AG04449 (cell line): Measurements from ENCODE around the gene PCYT1A.
A peak's percentile ranks its signal among the peaks of the same experiment; 100 is the strongest.
"Not testable (repeated sequence)": the region's sequence is repeated elsewhere in the genome, so short reads cannot be mapped to it uniquely, and the experiment has no call there.

Source experiments
- CTCF ChIA-PET: fragments of 350-600 bp; formaldehyde crosslinking; extraction: SDS; loops from one replicate; lab custom pipeline; 2021; ENCODE audit warnings: antibody characterized with exemption; lab: Yijun Ruan, JAX
- POLR2A ChIA-PET: fragments of 400-600, 350-600 bp; formaldehyde crosslinking; extraction: SDS; loops from one replicate; lab custom pipeline; 2020; ENCODE audit warnings: antibody characterized with exemption, inconsistent platforms; lab: Yijun Ruan, JAX
- DNase-seq: peaks from one replicate; pipeline ENCODE4 v3.0.0-alpha.2; 2010; ENCODE audit warnings: low read depth, low spot score
- H3K4me3 ChIP-seq: 2 replicates; pipeline ENCODE4 v1.5.1; 2011; ENCODE audit warnings: low read depth, mild to moderate bottlenecking, control low read depth, low read length
- TF ChIP-seq, protein P1 (sequence below): IDR thresholded peaks from one replicate; pipeline ENCODE4 v1.5.1; 2011; ENCODE audit warnings: mild to moderate bottlenecking, moderate library complexity, low read length, control low read depth, inconsistent platforms; ENCODE audit not compliant: insufficient read depth; ENCODE audit errors: missing control alignments

PCYT1A gene

GRCh38 chr3:196207159-196207832, 80.2 kb downstream of the PCYT1A start:
- DNase-seq = no peak
- peak overlapping the region; percentile 49 for H3K4me3 ChIP-seq
- TF ChIP-seq, protein P1, sequence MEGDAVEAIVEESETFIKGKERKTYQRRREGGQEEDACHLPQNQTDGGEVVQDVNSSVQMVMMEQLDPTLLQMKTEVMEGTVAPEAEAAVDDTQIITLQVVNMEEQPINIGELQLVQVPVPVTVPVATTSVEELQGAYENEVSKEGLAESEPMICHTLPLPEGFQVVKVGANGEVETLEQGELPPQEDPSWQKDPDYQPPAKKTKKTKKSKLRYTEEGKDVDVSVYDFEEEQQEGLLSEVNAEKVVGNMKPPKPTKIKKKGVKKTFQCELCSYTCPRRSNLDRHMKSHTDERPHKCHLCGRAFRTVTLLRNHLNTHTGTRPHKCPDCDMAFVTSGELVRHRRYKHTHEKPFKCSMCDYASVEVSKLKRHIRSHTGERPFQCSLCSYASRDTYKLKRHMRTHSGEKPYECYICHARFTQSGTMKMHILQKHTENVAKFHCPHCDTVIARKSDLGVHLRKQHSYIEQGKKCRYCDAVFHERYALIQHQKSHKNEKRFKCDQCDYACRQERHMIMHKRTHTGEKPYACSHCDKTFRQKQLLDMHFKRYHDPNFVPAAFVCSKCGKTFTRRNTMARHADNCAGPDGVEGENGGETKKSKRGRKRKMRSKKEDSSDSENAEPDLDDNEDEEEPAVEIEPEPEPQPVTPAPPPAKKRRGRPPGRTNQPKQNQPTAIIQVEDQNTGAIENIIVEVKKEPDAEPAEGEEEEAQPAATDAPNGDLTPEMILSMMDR = no peak
- POLR2A ChIA-PET = no interaction called here
- CTCF ChIA-PET = interaction anchor here (1.1 to 1.2 kb wide), 2 partner anchors 11 to 134 kb away, joined by 3 read pairs; no protein-coding TSS in a partner anchor

- CTCF ChIA-PET = interaction anchor here (13.6 kb wide), 1 partner anchor 132 kb away, joined by 298 read pairs; no protein-coding TSS in a partner anchor
- DNase-seq, POLR2A ChIA-PET: not testable (repeated sequence)
Measured at GRCh38 chr3:196205442-196206205, 81.9 kb downstream of the PCYT1A start.

GRCh38 chr3:196203846-196204245, 83.7 kb downstream of the PCYT1A start:
- no peak overlapping the region for H3K4me3 ChIP-seq
- CTCF ChIA-PET = interaction anchor here (13.6 kb wide), 1 partner anchor 131 kb away, joined by 298 read pairs; no protein-coding TSS in a partner anchor

More at GRCh38 chr3:196205442-196206205, 81.9 kb downstream of the PCYT1A start:
- not testable (repeated sequence) for H3K4me3 ChIP-seq

DNA sequence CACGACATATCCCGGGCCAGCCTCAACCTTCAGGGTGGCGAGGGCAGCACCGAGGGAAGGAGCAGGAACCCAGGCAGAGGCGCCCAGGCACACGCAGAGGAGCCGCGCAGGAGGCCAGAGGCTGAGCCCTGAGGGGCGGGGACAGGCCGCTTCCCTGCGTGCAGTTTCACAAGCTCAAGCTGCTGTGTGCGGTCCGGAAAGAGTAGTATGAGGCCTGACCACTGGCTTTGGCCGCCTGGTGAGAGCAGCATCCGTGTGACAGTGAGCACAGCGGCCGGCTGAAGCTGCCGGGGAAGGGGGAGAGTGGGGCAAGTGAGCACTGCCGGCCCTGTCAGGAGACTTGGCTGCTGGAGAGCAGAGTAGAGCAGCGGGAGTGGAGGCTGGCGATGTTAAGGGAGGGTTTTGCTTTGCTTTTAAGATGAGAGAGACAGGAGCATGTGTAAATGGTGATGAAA, 85.0 kb downstream of the PCYT1A start:
- TF ChIP-seq, protein P1 = no peak
- DNase-seq = no peak
- ChIA-PET POLR2A (no interaction called here), CTCF (interaction anchor here (0.9 to 13.6 kb wide), 2 partner anchors 46 to 129 kb away, joined by 3 to 298 read pairs; no protein-coding TSS in a partner anchor)
- no peak overlapping the region for H3K4me3 ChIP-seq

More at GRCh38 chr3:196203846-196204245, 83.7 kb downstream of the PCYT1A start:
- POLR2A ChIA-PET = no interaction called here
- TF ChIP-seq, protein P1 = no peak
- no peak for DNase-seq

- ChIA-PET CTCF (interaction anchor here (0.9 to 13.6 kb wide), 8 partner anchors 10 to 323 kb away, joined by 3 to 298 read pairs (median 4); no protein-coding TSS in a partner anchor), POLR2A (no interaction called here)
- TF ChIP-seq, protein P1 = peak; percentile 11
- DNase-seq = no peak
- H3K4me3 ChIP-seq = no peak overlapping the region
Measured at GRCh38 chr3:196198771-196199753, 88.5 kb downstream of the PCYT1A start.
